ENCODE data around the gene TAS1R2.
"Not testable (repeated sequence)": the region's sequence is repeated elsewhere in the genome, so short reads cannot be mapped to it uniquely, and the experiment has no call there.

Gene TAS1R2

GRCh38 chr1:18859560-18859959, at the start of gene TAS1R2:
Gene TAS1R2 (minus strand): TSS chr1:18859660. CDS start chr1:18859660, 0 bp downstream.
- no peak for DNase-seq
- intact Hi-C loops (cut with DNase I): no loop called here

- DNase-seq: peak in 10 of 42 donors; percentile 18 to 52 (median 42)
- intact Hi-C loops (cut with DNase I): loop anchor here (5.0 kb wide), 2 partner anchors 44 to 189 kb away; no protein-coding TSS in a partner anchor
Measured at GRCh38 chr1:18907917-18908845, 48.7 kb upstream of the TAS1R2 start.

- intact Hi-C loops (cut with DNase I): loop anchor here (5.0 kb wide), 2 partner anchors 45 to 190 kb away; no protein-coding TSS in a partner anchor
- DNase-seq: peak; percentile 42 to 84 (median 66)
Measured at GRCh38 chr1:18907021-18907916, 47.8 kb upstream of the TAS1R2 start.

- DNase-seq: no peak
- intact Hi-C loops (cut with DNase I): no loop called here
Measured at GRCh38 chr1:18903291-18903756, 43.9 kb upstream of the TAS1R2 start.

- DNase-seq: peak; percentile 96 to 100 (median 99)
- intact Hi-C loops (cut with DNase I): no loop called here
Measured at GRCh38 chr1:18902523-18903290, 43.2 kb upstream of the TAS1R2 start, which contains the start of gene ALDH4A1. Gene ALDH4A1 (minus strand): TSS chr1:18902555. CDS start chr1:18902523, 32 bp downstream.

GRCh38 chr1:18901952-18902522, 42.6 kb upstream of the TAS1R2 start:
- DNase-seq: peak in 7 of 42 donors; percentile 17 to 56 (median 35)

GRCh38 chr1:18901147-18901951, 41.9 kb upstream of the TAS1R2 start:
- intact Hi-C loops (cut with DNase I): no loop called here

More at GRCh38 chr1:18901952-18902522, 42.6 kb upstream of the TAS1R2 start:
- intact Hi-C loops (cut with DNase I): no loop called here

GRCh38 chr1:18900303-18900841, 40.9 kb upstream of the TAS1R2 start:
- DNase-seq: peak in 5 of 42 donors; percentile 25 to 62 (median 45)
- intact Hi-C loops (cut with DNase I): no loop called here

More at GRCh38 chr1:18901147-18901951, 41.9 kb upstream of the TAS1R2 start:
- no peak for DNase-seq

GRCh38 chr1:18899363-18900049, 40.0 kb upstream of the TAS1R2 start:
- intact Hi-C loops (cut with DNase I): no loop called here
- DNase-seq: no peak

GRCh38 chr1:18898567-18898966, 39.1 kb upstream of the TAS1R2 start:
- no peak for DNase-seq
- intact Hi-C loops (cut with DNase I): no loop called here

- intact Hi-C loops (cut with DNase I): no loop called here
- DNase-seq: no peak
Measured at GRCh38 chr1:18895317-18895716, 35.9 kb upstream of the TAS1R2 start.

- no peak for DNase-seq
- intact Hi-C loops (cut with DNase I): no loop called here
Measured at GRCh38 chr1:18893120-18893519, 33.7 kb upstream of the TAS1R2 start.

- intact Hi-C loops (cut with DNase I); DNase-seq: not testable (repeated sequence)
Measured at GRCh38 chr1:18891858-18892257, 32.4 kb upstream of the TAS1R2 start.

GRCh38 chr1:18891426-18891780, 31.9 kb upstream of the TAS1R2 start:
- intact Hi-C loops (cut with DNase I): no loop called here
- no peak for DNase-seq

- DNase-seq: peak in 27 of 42 donors; percentile 13 to 72 (median 48)
- intact Hi-C loops (cut with DNase I): no loop called here
Measured at GRCh38 chr1:18890706-18891425, 31.4 kb upstream of the TAS1R2 start.

GRCh38 chr1:18886003-18886335, 26.5 kb upstream of the TAS1R2 start:
- DNase-seq: peak in 5 of 42 donors; percentile 23 to 69 (median 37)
- intact Hi-C loops (cut with DNase I): no loop called here

All from head of caudate nucleus (tissue), 42 donors.